ENCODE data around the gene C15orf39. TPM values are rescaled to one million over a fixed set of nuclear protein-coding genes. Genes with fewer than 3 reads are reported as not detected.

Gene C15orf39
- total RNA-seq, 1 donor from 2014 or later = 15.0 TPM

DNA sequence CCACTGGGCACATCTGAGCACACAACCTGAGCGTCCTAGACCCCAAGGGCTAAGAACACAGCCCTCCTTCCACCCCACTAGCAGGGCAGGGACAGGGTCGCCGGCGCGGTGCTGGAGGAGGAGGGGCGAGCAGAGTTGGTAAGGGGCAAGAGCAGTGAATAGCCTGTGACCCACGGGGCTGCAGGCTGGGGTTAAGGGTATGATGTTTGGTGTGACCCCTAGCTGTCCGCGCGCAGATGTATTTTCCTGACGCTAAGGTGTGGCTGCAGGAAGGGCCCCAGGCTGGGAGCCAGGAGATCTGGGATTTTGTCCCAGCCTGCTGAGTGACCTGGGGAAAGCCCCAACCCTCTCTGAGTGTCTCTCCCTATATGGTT, 1.3 kb upstream of the C15orf39 start:
- TF ChIP-seq, protein P1, sequence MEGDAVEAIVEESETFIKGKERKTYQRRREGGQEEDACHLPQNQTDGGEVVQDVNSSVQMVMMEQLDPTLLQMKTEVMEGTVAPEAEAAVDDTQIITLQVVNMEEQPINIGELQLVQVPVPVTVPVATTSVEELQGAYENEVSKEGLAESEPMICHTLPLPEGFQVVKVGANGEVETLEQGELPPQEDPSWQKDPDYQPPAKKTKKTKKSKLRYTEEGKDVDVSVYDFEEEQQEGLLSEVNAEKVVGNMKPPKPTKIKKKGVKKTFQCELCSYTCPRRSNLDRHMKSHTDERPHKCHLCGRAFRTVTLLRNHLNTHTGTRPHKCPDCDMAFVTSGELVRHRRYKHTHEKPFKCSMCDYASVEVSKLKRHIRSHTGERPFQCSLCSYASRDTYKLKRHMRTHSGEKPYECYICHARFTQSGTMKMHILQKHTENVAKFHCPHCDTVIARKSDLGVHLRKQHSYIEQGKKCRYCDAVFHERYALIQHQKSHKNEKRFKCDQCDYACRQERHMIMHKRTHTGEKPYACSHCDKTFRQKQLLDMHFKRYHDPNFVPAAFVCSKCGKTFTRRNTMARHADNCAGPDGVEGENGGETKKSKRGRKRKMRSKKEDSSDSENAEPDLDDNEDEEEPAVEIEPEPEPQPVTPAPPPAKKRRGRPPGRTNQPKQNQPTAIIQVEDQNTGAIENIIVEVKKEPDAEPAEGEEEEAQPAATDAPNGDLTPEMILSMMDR (IDR thresholded peaks at IDR 0.05; ENCODE audit: borderline replicate concordance) = no peak

DNA sequence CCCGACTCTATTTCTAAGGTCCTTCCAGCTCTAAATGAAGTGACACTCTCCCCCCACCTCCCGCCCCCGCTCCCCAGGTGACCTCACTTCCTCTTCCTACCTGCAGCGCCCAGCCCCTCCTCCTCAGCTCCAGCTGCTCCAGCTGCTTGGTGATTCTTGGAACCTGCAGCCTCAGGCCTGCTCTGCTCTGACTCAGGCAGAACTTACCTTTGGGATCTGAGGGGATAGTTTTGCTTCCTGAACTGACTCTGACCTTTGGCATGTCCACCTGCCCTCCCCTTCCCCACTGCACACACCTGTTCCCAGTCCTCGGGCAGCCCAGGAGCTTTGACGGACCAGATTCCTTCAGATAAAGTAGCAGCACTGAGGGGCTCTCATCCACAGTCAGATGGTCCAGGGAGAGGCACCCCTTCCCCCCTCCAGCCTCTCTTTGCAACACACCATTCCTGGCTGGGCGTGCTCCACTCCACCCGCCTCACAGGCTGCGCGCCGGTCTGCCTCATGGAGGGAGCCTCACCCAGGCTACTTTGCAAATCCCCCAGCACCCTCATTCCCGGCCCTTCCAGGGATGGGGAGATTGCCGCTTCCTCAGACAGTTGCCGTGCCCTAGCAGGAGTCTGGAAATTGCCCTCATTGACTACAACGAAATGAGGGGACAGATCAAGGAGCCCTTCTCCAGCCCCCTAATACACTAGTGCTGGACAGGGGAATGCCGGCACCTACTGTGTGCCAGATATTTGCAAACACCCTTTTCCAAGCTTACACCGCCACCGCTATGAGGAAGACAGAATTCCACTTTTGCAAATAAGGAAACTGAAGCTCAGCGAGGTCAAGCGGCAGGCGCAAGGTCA, 692 bp upstream of the C15orf39 start:
- H3K27me3 ChIP-seq (ENCODE audit: low read depth) = no peaks in the 10 kb centered on the region
- peaks cover 4% of the 10 kb centered on the region for H3K36me3 ChIP-seq
- peak overlapping the region; percentile 100 for H3K4me3 ChIP-seq
- peak overlapping the region; percentile 99 for H3K27ac ChIP-seq (replicated peaks)
- TF ChIP-seq, protein P1 (IDR thresholded peaks at IDR 0.05; ENCODE audit: borderline replicate concordance) = no peak
- no peaks in the 10 kb centered on the region for H3K9me3 ChIP-seq (replicated peaks)
- intact Hi-C loops (cut with micrococcal nuclease) = no loop called here
- H3K4me1 ChIP-seq = peaks cover 84% of the 10 kb centered on the region
- DNase-seq = no peak

More for the DNA sequence above, 1.3 kb upstream of the C15orf39 start:
- Histone ChIP-seq H3K36me3 (no peaks in the 10 kb centered on the region), H3K27me3 (ENCODE audit: low read depth) (no peaks in the 10 kb centered on the region), H3K27ac (replicated peaks) (peak overlapping the region; percentile 99), H3K4me1 (peaks cover 84% of the 10 kb centered on the region), H3K9me3 (replicated peaks) (no peaks in the 10 kb centered on the region), H3K4me3 (peak overlapping the region; percentile 100)
- DNase-seq = no peak
- intact Hi-C loops (cut with micrococcal nuclease) = no loop called here

GRCh38 chr15:75202251-75203016, 752 bp downstream of the C15orf39 start:
- DNase-seq = peak; percentile 82
- Histone ChIP-seq H3K9me3 (replicated peaks) (no peaks in the 10 kb centered on the region), H3K4me3 (peak overlapping the region; percentile 100), H3K27ac (replicated peaks) (peak overlapping the region; percentile 99), H3K27me3 (ENCODE audit: low read depth) (no peaks in the 10 kb centered on the region), H3K36me3 (peaks cover 18% of the 10 kb centered on the region), H3K4me1 (peaks cover 88% of the 10 kb centered on the region)
- TF ChIP-seq, protein P1 (IDR thresholded peaks at IDR 0.05; ENCODE audit: borderline replicate concordance) = peak; percentile 37
- intact Hi-C loops (cut with micrococcal nuclease) = loop anchor here (2.0 kb wide), 1 partner anchor 160 kb away; no protein-coding TSS in a partner anchor

GRCh38 chr15:75203017-75203907, 1.6 kb downstream of the C15orf39 start:
- no peaks in the 10 kb centered on the region for H3K27me3 ChIP-seq (ENCODE audit: low read depth)
- H3K27ac ChIP-seq (replicated peaks) = peak overlapping the region; percentile 99
- TF ChIP-seq, protein P1 (IDR thresholded peaks at IDR 0.05; ENCODE audit: borderline replicate concordance) = no peak
- peaks cover 26% of the 10 kb centered on the region for H3K36me3 ChIP-seq
- H3K9me3 ChIP-seq (replicated peaks) = no peaks in the 10 kb centered on the region
- DNase-seq = no peak
- intact Hi-C loops (cut with micrococcal nuclease) = loop anchor here (2.0 kb wide), 1 partner anchor 160 kb away; no protein-coding TSS in a partner anchor
- peak overlapping the region; percentile 100 for H3K4me3 ChIP-seq
- peaks cover 96% of the 10 kb centered on the region for H3K4me1 ChIP-seq

DNA sequence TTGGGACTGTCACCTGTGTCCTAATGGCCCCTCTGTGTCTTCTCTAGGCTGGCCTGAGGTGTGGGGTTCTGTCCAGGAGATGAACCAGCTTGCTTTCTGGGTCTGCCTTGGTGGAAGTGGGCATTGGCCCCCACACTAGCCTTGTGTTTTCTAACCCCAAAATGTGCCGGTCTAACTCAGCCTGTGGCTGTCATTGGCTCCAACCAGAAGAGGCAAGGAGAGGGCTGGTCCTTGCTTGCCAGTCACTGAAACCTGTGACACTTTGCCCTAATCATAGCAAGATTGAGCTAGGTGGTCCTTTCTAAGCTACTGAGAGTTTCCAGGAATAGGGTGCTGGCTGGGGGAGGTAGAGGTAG, 2.2 kb downstream of the C15orf39 start:
- Histone ChIP-seq H3K4me1 (peaks cover 99% of the 10 kb centered on the region), H3K4me3 (peak overlapping the region; percentile 100), H3K9me3 (replicated peaks) (no peaks in the 10 kb centered on the region), H3K27me3 (ENCODE audit: low read depth) (no peaks in the 10 kb centered on the region), H3K36me3 (peaks cover 32% of the 10 kb centered on the region), H3K27ac (replicated peaks) (peak overlapping the region; percentile 99)
- intact Hi-C loops (cut with micrococcal nuclease) = loop anchor here (2.0 kb wide), 1 partner anchor 161 kb away; no protein-coding TSS in a partner anchor
- TF ChIP-seq, protein P1 (IDR thresholded peaks at IDR 0.05; ENCODE audit: borderline replicate concordance) = no peak
- no peak for DNase-seq

All from left ventricle myocardium inferior (tissue), 1 donor.